ENCODE results near the gene MTRF1.

Gene MTRF1

DNA sequence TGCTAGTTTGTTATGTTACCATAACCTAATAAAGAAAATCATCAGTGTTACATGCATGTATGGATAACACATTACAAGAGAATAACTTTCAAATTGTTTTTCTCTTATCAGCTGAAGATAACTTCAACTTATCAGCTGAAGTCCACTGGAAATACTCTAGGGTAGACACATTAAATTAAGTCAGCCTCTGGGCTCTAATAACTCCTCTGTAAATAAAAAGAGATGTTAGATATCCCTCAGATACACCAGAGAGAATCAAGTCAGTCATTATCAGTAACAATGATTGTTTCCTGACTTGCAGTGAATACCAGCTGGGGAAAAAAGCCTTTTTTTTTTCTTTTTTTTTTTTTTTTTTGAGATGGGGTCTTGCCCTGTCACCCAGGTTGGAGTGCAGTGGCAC is 67.4 kb downstream of the MTRF1 start:
- H3K9me3 ChIP-seq (replicated peaks; ENCODE audit: insufficient read depth, low read length), result no peaks in the 10 kb centered on the region
- no peak for DNase-seq
- TF ChIP-seq CTCF (IDR thresholded peaks at IDR 0.05; ENCODE audit: low read length) (no peak), EZH2 (optimal IDR thresholded peaks at IDR 0.05; ENCODE audit: low read depth, low read length) (no peak)
- no peaks in the 10 kb centered on the region for H3K4me1 ChIP-seq (ENCODE audit: low read length)
- H3K27ac ChIP-seq (ENCODE audit: low read length), result no peak overlapping the region
- H2AFZ ChIP-seq (ENCODE audit: low read length), result no peak overlapping the region
- H3K4me2 ChIP-seq (ENCODE audit: low read depth, low read length), result no peak overlapping the region
- H3K9ac ChIP-seq (ENCODE audit: low read length), result no peak overlapping the region
- H3K27me3 ChIP-seq (replicated peaks; ENCODE audit: insufficient read depth, low read length), result no peaks in the 10 kb centered on the region
- H3F3A ChIP-seq (ENCODE audit: insufficient read depth, low read length), result no peaks in the 10 kb centered on the region
- no peaks in the 10 kb centered on the region for H3K9me2 ChIP-seq (replicated peaks; ENCODE audit: insufficient read depth, low read length)
- no peaks in the 10 kb centered on the region for H3K36me3 ChIP-seq (replicated peaks; ENCODE audit: insufficient read depth, low read length)
- H3K4me3 ChIP-seq (ENCODE audit: low read length), result no peak overlapping the region
- H3K79me2 ChIP-seq (ENCODE audit: low read length), result no peaks in the 10 kb centered on the region
- H4K20me1 ChIP-seq (ENCODE audit: insufficient read depth, low read length), result no peaks in the 10 kb centered on the region

DNA sequence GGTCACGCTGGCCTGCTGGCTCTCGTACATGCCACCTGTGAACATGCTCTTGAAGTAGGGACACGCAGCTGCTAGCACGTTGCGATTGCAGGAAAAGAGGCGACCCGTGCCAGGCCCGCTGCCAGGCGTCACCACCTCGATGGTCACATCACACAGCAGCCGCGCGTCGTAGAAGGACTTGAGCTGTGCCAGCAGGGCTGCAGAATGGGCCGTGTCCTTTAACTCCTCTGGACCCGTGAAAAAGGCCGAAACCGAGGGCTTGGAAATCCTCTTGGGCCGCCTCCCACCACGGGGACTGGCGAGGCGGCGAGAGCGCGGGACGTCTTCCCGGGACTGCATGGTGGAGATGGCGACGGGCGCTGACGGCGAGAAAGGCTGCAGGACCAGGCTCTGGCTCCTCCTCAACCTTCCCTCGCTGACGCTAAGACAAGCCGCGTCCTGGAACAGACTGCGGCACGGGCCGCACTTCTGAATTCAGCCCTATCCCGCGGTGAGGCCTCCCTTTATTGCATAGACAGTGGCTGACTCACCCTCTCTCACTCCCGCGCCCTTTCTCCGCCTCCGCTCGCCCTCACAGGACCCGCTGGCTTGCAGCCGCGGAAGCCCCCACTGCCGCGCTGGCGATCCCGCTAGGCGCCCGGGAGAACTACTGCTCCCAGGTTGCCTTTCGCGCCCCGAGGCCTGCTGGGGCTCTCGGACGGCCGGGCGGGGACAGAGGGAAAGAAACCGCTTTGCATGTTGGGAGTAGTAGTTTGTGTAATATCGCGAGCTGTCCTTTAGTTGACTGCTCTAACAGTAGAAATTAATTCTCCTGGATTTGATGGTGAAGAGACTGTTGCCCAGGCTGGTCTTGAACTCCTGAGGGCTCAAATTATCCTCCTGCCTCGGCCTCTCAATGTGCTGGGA is 69.2 kb downstream of the MTRF1 start, which contains the start of gene KBTBD7:
KBTBD7 (minus strand) TSS at position 651 of the 906 bp plus-strand sequence; CDS start at position 339, 312 bp downstream.
- no peak for TF ChIP-seq EZH2 (optimal IDR thresholded peaks at IDR 0.05; ENCODE audit: low read depth, low read length)
- TF ChIP-seq EZH2phosphoT487 (IDR thresholded peaks at IDR 0.05; ENCODE audit: low read length), result no peak
- no peak for TF ChIP-seq CTCF (IDR thresholded peaks at IDR 0.05; ENCODE audit: low read length)
- H3K36me3 ChIP-seq (replicated peaks; ENCODE audit: insufficient read depth, low read length), result no peaks in the 10 kb centered on the region
- H3K4me3 ChIP-seq (ENCODE audit: low read length), result peak within 1 kb of the TSS; percentile 79
- H3K27ac ChIP-seq (ENCODE audit: low read length), result peak within 1 kb of the TSS; percentile 21; the same call in 1 of the 2 replicates
- no peaks in the 10 kb centered on the region; the same call in 1 of the 2 replicates for H3F3A ChIP-seq (ENCODE audit: insufficient read depth, low read length)
- H3K4me2 ChIP-seq (ENCODE audit: low read depth, low read length), result peak within 1 kb of the TSS; percentile 54
- no peaks in the 10 kb centered on the region for H3K4me1 ChIP-seq (ENCODE audit: low read length)
- peak; percentile 81 for DNase-seq
- H3K79me2 ChIP-seq (ENCODE audit: low read length), result no peaks in the 10 kb centered on the region
- H3K9me2 ChIP-seq (replicated peaks; ENCODE audit: insufficient read depth, low read length), result no peaks in the 10 kb centered on the region
- H4K20me1 ChIP-seq (ENCODE audit: insufficient read depth, low read length), result no peaks in the 10 kb centered on the region
- peak within 1 kb of the TSS; percentile 85 for H2AFZ ChIP-seq (ENCODE audit: low read length)
- no peaks in the 10 kb centered on the region for H3K27me3 ChIP-seq (replicated peaks; ENCODE audit: insufficient read depth, low read length)
- H3K9me3 ChIP-seq (replicated peaks; ENCODE audit: insufficient read depth, low read length), result no peaks in the 10 kb centered on the region
- H3K9ac ChIP-seq (ENCODE audit: low read length), result peak within 1 kb of the TSS; percentile 49; the same call in 1 of the 2 replicates

DNA sequence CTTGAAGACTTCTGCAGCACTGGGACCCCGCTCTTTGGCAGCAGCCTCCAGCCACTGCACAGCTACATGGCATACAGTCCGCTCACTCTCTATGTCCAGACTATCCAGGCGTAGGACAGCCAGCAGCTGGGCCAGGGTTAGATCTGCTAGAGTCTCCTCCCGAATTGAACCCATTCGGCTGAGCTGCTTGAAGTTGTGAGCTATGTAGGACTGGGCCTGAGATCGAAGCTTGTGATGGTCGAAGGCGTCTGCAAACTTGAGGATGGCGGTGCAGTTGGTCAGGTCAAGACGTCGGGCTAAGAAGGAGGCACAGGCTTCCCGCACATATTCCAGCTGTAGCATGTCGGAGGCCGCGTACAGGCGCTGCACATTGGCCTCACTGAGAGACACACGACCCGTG is 69.9 kb downstream of the MTRF1 start:
- no peak overlapping the region for H3K27ac ChIP-seq (ENCODE audit: low read length)
- DNase-seq, result no peak
- no peaks in the 10 kb centered on the region for H3K4me1 ChIP-seq (ENCODE audit: low read length)
- no peaks in the 10 kb centered on the region for H3K27me3 ChIP-seq (replicated peaks; ENCODE audit: insufficient read depth, low read length)
- no peak for TF ChIP-seq CTCF (IDR thresholded peaks at IDR 0.05; ENCODE audit: low read length)
- no peak for TF ChIP-seq EZH2 (optimal IDR thresholded peaks at IDR 0.05; ENCODE audit: low read depth, low read length)
- TF ChIP-seq EZH2phosphoT487 (IDR thresholded peaks at IDR 0.05; ENCODE audit: low read length), result no peak
- H3F3A ChIP-seq (ENCODE audit: insufficient read depth, low read length), result no peaks in the 10 kb centered on the region; the same call in 1 of the 2 replicates
- no peaks in the 10 kb centered on the region for H3K36me3 ChIP-seq (replicated peaks; ENCODE audit: insufficient read depth, low read length)
- H4K20me1 ChIP-seq (ENCODE audit: insufficient read depth, low read length), result no peaks in the 10 kb centered on the region
- no peak overlapping the region for H3K4me3 ChIP-seq (ENCODE audit: low read length)
- no peaks in the 10 kb centered on the region for H3K9me3 ChIP-seq (replicated peaks; ENCODE audit: insufficient read depth, low read length)
- H3K9ac ChIP-seq (ENCODE audit: low read length), result no peak overlapping the region
- H2AFZ ChIP-seq (ENCODE audit: low read length), result no peak overlapping the region
- no peak overlapping the region; the same call in 1 of the 2 replicates for H3K4me2 ChIP-seq (ENCODE audit: low read depth, low read length)
- H3K9me2 ChIP-seq (replicated peaks; ENCODE audit: insufficient read depth, low read length), result no peaks in the 10 kb centered on the region
- H3K79me2 ChIP-seq (ENCODE audit: low read length), result no peaks in the 10 kb centered on the region

Data from MM.1S (cell line).